SK-N-SH treated with all-trans-retinoic acid at 6 μM for 48 hours (cell line): ENCODE data around the gene TIMMDC1.

Experiments
- ATAC-seq: fragments of 200-7000 bp; cut with Tn5 transposase; 3 replicates; pipeline ENCODE4 v1.9.1; 2020; ENCODE audit warnings: mild to moderate bottlenecking, moderate library complexity
- ARNTL ChIP-seq: fragments of 450-650 bp; formaldehyde crosslinking; IDR thresholded peaks from 2 replicates; pipeline ENCODE4 v1.5.0; 2020; ENCODE audit warnings: low read depth, mild to moderate bottlenecking, moderate library complexity, borderline replicate concordance
- CSDC2 ChIP-seq: fragments of 250-450 bp; sonication (Bioruptor Pico); IDR thresholded peaks from 2 replicates; pipeline ENCODE4 v1.5.0; 2020; ENCODE audit warnings: mild to moderate bottlenecking, moderate library complexity
- ESRRG ChIP-seq: fragments of 250-450 bp; sonication (Bioruptor Pico); IDR thresholded peaks from 2 replicates; pipeline ENCODE4 v1.6.1; 2021; ENCODE audit warnings: mild to moderate bottlenecking
- GLIS3 ChIP-seq: fragments of 250-450 bp; sonication (Bioruptor Pico); IDR thresholded peaks from 2 replicates; pipeline ENCODE4 v1.5.0; 2020; ENCODE audit warnings: mild to moderate bottlenecking, moderate library complexity
- PPARA ChIP-seq: fragments of 250-450 bp; sonication (Bioruptor Pico); IDR thresholded peaks from 2 replicates; pipeline ENCODE4 v1.5.0; 2020; ENCODE audit warnings: mild to moderate bottlenecking, borderline replicate concordance
- RARB ChIP-seq: fragments of 250-450 bp; sonication (Bioruptor Pico); IDR thresholded peaks from 2 replicates; pipeline ENCODE4 v1.8.0; 2021; ENCODE audit warnings: mild to moderate bottlenecking, moderate library complexity
- SNAI2 ChIP-seq: fragments of 250-450 bp; sonication (Bioruptor Pico); IDR thresholded peaks from 2 replicates; pipeline ENCODE4 v1.5.0; 2020; ENCODE audit warnings: mild to moderate bottlenecking, moderate library complexity
- TCF4 ChIP-seq: fragments of 250-450 bp; sonication (Bioruptor Pico); IDR thresholded peaks from 2 replicates; pipeline ENCODE4 v1.8.0; 2021; ENCODE audit warnings: mild to moderate bottlenecking, moderate library complexity, borderline replicate concordance
- TOX ChIP-seq: fragments of 250-450 bp; sonication (Bioruptor Pico); IDR thresholded peaks from 2 replicates; pipeline ENCODE4 v1.8.0; 2021; ENCODE audit warnings: mild to moderate bottlenecking, moderate library complexity, borderline replicate concordance
- ZC3H10 ChIP-seq: fragments of 250-450 bp; sonication (Bioruptor Pico); IDR thresholded peaks from 2 replicates; pipeline ENCODE4 v1.5.1; 2021; ENCODE audit warnings: mild to moderate bottlenecking, moderate library complexity
- ZFP3 ChIP-seq: fragments of 250-450 bp; sonication (Bioruptor Pico); IDR thresholded peaks from 2 replicates; pipeline ENCODE4 v1.5.0; 2020; ENCODE audit warnings: mild to moderate bottlenecking, moderate library complexity
- ZFP30 ChIP-seq: fragments of 450-650 bp; formaldehyde crosslinking; IDR thresholded peaks from 2 replicates; pipeline ENCODE4 v1.5.0; 2022; ENCODE audit warnings: mild to moderate bottlenecking, moderate library complexity
- ZNF565 ChIP-seq: fragments of 450-650 bp; formaldehyde crosslinking; conservative IDR thresholded peaks from 2 replicates; pipeline ENCODE4 v1.5.0; 2020; ENCODE audit warnings: low read depth, mild to moderate bottlenecking, moderate library complexity
- ZNF70 ChIP-seq: fragments of 450-650 bp; formaldehyde crosslinking; IDR thresholded peaks from 2 replicates; pipeline ENCODE4 v1.5.0; 2020; ENCODE audit warnings: mild to moderate bottlenecking, moderate library complexity
- ZNF8 ChIP-seq: fragments of 450-650 bp; formaldehyde crosslinking; IDR thresholded peaks from 2 replicates; pipeline ENCODE4 v1.5.0; 2020; ENCODE audit warnings: mild to moderate bottlenecking, moderate library complexity
- TF ChIP-seq, protein P1 (sequence below): fragments of 250-450 bp; sonication (Bioruptor Pico); IDR thresholded peaks from 2 replicates; pipeline ENCODE4 v1.8.0; 2020; ENCODE audit warnings: mild to moderate bottlenecking, moderate library complexity, borderline replicate concordance
- TF ChIP-seq, protein P2 (sequence below): fragments of 250-450 bp; sonication (Bioruptor Pico); IDR thresholded peaks from 2 replicates; pipeline ENCODE4 v1.8.0; 2021; ENCODE audit warnings: low read depth, mild to moderate bottlenecking, moderate library complexity, borderline replicate concordance
- TF ChIP-seq, protein P3 (sequence below): fragments of 250-450 bp; sonication (Bioruptor Pico); IDR thresholded peaks from 2 replicates; pipeline ENCODE4 v1.5.1; 2020; ENCODE audit warnings: low read depth, mild to moderate bottlenecking, moderate library complexity
- TF ChIP-seq, protein P4 (sequence below): fragments of 250-450 bp; sonication (Bioruptor Pico); IDR thresholded peaks from 2 replicates; pipeline ENCODE4 v1.5.0; 2020; ENCODE audit warnings: mild to moderate bottlenecking, moderate library complexity

Gene TIMMDC1

DNA sequence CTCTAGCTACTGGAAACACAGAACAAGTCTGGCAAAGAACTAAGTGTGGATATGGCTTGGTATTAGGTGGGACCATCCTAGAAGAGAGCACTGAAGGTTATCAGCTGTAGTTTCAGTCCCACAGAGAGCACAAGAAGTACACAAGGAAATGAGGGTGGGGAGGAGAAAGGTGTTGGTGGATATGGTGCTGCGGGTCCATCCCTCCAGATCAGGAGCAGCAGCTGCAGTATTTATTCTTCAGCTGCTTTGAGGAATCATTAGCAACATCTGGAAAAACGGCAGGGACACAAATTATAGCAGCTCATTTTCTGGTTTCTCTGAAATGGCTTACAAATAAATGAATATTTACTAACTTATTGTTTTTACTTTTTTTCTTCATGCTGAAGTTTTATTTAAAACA is 32.1 kb downstream of the TIMMDC1 start:
- no peak for TF ChIP-seq ZFP3 (CRISPR knock-in tag)
- TF ChIP-seq ZNF70 (CRISPR knock-in tag) = no peak
- TF ChIP-seq, protein P1, sequence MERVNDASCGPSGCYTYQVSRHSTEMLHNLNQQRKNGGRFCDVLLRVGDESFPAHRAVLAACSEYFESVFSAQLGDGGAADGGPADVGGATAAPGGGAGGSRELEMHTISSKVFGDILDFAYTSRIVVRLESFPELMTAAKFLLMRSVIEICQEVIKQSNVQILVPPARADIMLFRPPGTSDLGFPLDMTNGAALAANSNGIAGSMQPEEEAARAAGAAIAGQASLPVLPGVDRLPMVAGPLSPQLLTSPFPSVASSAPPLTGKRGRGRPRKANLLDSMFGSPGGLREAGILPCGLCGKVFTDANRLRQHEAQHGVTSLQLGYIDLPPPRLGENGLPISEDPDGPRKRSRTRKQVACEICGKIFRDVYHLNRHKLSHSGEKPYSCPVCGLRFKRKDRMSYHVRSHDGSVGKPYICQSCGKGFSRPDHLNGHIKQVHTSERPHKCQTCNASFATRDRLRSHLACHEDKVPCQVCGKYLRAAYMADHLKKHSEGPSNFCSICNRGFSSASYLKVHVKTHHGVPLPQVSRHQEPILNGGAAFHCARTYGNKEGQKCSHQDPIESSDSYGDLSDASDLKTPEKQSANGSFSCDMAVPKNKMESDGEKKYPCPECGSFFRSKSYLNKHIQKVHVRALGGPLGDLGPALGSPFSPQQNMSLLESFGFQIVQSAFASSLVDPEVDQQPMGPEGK (CRISPR knock-in tag) = no peak
- ATAC-seq = no peak; the same call in 2 of the 3 replicates

DNA sequence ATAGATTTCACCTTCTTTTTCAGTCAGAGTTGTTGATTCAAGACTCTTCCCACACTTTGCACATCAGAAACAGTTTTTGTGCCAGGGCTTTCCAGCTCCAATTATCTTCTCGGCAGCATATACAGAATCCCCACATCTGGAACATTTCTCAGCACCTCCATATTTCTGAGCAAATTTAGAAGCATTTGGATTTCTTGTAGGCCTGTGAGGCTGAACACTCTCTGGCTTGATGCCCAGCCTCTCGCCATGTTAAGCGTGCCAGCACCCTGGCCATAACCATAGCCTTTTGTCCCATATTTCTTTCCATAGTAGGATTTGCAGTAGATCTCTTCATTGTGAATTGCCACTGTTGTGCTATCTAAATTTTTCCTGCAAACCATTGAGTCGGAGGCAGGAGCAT is 32.8 kb downstream of the TIMMDC1 start:
- no peak for ATAC-seq
- TF ChIP-seq, protein P2, sequence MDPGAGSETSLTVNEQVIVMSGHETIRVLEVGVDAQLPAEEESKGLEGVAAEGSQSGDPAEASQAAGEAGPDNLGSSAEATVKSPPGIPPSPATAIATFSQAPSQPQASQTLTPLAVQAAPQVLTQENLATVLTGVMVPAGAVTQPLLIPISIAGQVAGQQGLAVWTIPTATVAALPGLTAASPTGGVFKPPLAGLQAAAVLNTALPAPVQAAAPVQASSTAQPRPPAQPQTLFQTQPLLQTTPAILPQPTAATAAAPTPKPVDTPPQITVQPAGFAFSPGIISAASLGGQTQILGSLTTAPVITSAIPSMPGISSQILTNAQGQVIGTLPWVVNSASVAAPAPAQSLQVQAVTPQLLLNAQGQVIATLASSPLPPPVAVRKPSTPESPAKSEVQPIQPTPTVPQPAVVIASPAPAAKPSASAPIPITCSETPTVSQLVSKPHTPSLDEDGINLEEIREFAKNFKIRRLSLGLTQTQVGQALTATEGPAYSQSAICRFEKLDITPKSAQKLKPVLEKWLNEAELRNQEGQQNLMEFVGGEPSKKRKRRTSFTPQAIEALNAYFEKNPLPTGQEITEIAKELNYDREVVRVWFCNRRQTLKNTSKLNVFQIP (CRISPR knock-in tag) = no peak
- TF ChIP-seq PPARA (CRISPR knock-in tag) = no peak
- no peak for TF ChIP-seq SNAI2 (CRISPR knock-in tag)
- TF ChIP-seq RARB (CRISPR knock-in tag) = no peak
- no peak for TF ChIP-seq ARNTL (CRISPR knock-in tag)
- TF ChIP-seq ZFP3 (CRISPR knock-in tag) = no peak
- no peak for TF ChIP-seq TCF4 (CRISPR knock-in tag)
- no peak for TF ChIP-seq ZFP30 (CRISPR knock-in tag)

DNA sequence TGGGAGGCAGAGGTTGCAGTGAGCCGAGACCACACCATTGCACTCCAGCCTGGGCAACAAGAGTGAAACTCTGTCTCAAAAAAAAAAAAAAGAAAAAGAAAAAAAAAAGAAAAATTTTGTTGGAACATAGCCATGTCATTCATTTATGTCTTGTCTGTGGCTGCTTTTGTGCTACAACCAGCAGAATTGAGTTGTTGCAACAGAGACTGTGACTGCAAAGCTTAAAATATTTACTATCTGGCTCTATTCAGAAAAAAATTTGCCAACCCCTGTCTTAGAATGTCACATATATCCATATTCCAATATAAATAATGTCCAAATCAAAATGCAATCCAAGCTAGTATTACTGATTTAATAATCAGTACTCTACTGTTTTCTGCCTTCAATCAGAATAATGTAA is 35.9 kb downstream of the TIMMDC1 start:
- TF ChIP-seq ZNF8 (CRISPR knock-in tag) (no peak), ARNTL (CRISPR knock-in tag) (no peak), ESRRG (CRISPR knock-in tag) (no peak), TCF4 (CRISPR knock-in tag) (no peak), ZNF565 (CRISPR knock-in tag) (no peak), ZNF70 (CRISPR knock-in tag) (no peak), ZC3H10 (CRISPR knock-in tag) (no peak), GLIS3 (CRISPR knock-in tag) (no peak), TOX (no peak)
- TF ChIP-seq, protein P1 (CRISPR knock-in tag) = no peak
- TF ChIP-seq, protein P3, sequence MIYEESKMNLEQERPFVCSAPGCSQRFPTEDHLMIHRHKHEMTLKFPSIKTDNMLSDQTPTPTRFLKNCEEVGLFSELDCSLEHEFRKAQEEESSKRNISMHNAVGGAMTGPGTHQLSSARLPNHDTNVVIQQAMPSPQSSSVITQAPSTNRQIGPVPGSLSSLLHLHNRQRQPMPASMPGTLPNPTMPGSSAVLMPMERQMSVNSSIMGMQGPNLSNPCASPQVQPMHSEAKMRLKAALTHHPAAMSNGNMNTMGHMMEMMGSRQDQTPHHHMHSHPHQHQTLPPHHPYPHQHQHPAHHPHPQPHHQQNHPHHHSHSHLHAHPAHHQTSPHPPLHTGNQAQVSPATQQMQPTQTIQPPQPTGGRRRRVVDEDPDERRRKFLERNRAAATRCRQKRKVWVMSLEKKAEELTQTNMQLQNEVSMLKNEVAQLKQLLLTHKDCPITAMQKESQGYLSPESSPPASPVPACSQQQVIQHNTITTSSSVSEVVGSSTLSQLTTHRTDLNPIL (CRISPR knock-in tag) = no peak
- TF ChIP-seq, protein P4, sequence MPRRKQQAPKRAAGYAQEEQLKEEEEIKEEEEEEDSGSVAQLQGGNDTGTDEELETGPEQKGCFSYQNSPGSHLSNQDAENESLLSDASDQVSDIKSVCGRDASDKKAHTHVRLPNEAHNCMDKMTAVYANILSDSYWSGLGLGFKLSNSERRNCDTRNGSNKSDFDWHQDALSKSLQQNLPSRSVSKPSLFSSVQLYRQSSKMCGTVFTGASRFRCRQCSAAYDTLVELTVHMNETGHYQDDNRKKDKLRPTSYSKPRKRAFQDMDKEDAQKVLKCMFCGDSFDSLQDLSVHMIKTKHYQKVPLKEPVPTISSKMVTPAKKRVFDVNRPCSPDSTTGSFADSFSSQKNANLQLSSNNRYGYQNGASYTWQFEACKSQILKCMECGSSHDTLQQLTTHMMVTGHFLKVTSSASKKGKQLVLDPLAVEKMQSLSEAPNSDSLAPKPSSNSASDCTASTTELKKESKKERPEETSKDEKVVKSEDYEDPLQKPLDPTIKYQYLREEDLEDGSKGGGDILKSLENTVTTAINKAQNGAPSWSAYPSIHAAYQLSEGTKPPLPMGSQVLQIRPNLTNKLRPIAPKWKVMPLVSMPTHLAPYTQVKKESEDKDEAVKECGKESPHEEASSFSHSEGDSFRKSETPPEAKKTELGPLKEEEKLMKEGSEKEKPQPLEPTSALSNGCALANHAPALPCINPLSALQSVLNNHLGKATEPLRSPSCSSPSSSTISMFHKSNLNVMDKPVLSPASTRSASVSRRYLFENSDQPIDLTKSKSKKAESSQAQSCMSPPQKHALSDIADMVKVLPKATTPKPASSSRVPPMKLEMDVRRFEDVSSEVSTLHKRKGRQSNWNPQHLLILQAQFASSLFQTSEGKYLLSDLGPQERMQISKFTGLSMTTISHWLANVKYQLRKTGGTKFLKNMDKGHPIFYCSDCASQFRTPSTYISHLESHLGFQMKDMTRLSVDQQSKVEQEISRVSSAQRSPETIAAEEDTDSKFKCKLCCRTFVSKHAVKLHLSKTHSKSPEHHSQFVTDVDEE (CRISPR knock-in tag) = no peak
- no peak for ATAC-seq

DNA sequence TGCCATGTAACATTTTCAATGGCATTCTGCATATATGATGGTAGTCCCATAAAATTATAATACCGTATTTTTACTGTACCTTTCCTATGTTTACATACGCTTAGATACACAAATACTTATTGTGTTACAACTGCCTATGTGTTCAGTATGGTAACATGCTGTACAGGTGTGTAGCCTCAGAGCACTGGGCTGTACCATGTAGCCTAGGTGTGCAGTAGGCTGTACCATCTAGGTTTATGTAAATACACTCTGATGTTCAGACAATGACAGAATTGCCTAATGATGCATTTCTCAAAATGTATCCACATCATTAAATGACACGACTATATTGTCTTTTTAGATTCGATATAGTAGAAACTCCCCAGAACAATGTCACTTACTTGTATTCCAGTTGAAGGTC is 38.4 kb downstream of the TIMMDC1 start:
- no peak for TF ChIP-seq CSDC2
- TF ChIP-seq, protein P2 (CRISPR knock-in tag) = no peak
- no peak for TF ChIP-seq ZFP3 (CRISPR knock-in tag)
- TF ChIP-seq, protein P4 (CRISPR knock-in tag) = no peak
- no peak for TF ChIP-seq PPARA (CRISPR knock-in tag)
- no peak for TF ChIP-seq TCF4 (CRISPR knock-in tag)
- TF ChIP-seq, all 23 proteins: peak for 0
- no peak for ATAC-seq
